Measurements from ENCODE around the gene GBX1.

GBX1 gene

DNA sequence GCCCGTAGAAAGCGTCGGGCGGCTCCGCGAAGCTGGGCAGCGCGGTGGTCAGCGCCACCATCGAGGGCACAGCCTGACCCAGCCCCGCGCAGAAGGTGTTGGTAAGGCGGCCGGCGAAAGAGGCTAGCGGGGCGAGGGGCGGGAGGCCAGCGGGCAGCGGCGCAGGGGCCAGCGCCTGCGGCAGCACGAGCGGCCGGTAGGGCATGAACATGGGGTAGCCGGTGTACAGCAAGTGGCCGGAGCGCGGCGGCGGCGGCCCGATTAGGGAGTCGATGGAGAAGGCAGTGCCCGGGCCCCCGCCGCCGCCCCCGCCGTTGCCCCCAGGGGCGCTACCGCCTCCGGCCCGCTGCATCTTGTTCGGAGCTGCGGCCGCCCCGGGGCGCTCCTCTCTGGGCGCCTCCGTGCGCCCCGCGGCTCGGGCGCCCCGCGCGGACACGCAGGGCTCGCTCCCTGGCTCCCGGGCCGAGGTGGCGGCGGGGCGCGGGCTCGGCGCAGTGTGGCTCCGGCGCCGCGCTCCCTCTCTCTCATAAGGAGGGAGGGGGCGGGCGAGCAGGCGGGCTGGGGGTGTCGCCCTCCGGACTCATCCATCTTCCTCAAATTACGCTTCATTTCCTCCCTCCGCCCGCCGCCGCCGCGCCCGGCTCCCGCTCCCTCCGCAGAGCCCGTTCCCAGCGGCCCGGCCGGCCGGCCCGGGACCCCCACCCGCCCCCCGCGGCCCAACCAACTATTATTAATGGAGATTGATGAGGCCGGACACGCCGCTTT is at the start of gene GBX1:
Gene GBX1 (minus strand): TSS at position 498 of the 765 bp plus-strand sequence. CDS start 146 bp downstream, at position 352.
- H3K9ac ChIP-seq (ENCODE audit: low read length): no peak within 1 kb of the TSS
- H3K9me3 ChIP-seq (ENCODE audit: control insufficient read depth, low read length): no peaks in the 10 kb centered on the region
- peaks cover 5% of the 10 kb centered on the region for H3K4me1 ChIP-seq (ENCODE audit: control insufficient read depth, insufficient read depth, low read length)
- peaks cover 61% of the 10 kb centered on the region for H3K27me3 ChIP-seq (ENCODE audit: control insufficient read depth, insufficient read depth, low read length)
- H3K36me3 ChIP-seq (ENCODE audit: control insufficient read depth, insufficient read depth, low read length): no peaks in the 10 kb centered on the region
- H3K4me3 ChIP-seq (ENCODE audit: low read length): no peak within 1 kb of the TSS

DNA sequence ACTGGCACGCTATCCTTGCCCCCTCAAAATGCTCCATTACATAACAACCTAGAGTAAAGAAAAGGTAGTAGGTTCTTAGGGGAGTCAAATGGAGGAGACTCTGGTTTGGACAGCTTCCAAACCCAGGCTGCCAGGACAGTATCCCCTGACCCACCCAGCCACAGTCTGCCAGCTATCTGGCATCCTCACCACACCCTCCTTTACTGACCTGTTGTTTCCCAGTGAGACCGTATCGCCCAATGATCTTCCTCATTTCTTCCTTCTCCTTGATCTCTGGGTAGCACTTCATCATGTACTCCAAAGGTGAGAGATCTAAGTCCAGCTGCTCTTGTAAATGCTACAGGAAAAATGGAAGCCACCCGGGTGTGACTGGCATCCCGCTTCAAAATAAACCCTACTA is 47.9 kb upstream of the GBX1 start:
- Histone ChIP-seq H3K9ac (ENCODE audit: low read length) (no peak overlapping the region), H3K4me3 (ENCODE audit: low read length) (no peak overlapping the region), H3K27me3 (ENCODE audit: control insufficient read depth, insufficient read depth, low read length) (no peaks in the 10 kb centered on the region), H3K4me1 (ENCODE audit: control insufficient read depth, insufficient read depth, low read length) (no peaks in the 10 kb centered on the region), H3K9me3 (ENCODE audit: control insufficient read depth, low read length) (no peaks in the 10 kb centered on the region), H3K36me3 (ENCODE audit: control insufficient read depth, insufficient read depth, low read length) (no peaks in the 10 kb centered on the region)

- Histone ChIP-seq H3K36me3 (ENCODE audit: control insufficient read depth, insufficient read depth, low read length) (no peaks in the 10 kb centered on the region), H3K27me3 (ENCODE audit: control insufficient read depth, insufficient read depth, low read length) (no peaks in the 10 kb centered on the region)
These were observed 46.3 kb upstream of the GBX1 start for GRCh38 chr7:151213826-151214225.

DNA sequence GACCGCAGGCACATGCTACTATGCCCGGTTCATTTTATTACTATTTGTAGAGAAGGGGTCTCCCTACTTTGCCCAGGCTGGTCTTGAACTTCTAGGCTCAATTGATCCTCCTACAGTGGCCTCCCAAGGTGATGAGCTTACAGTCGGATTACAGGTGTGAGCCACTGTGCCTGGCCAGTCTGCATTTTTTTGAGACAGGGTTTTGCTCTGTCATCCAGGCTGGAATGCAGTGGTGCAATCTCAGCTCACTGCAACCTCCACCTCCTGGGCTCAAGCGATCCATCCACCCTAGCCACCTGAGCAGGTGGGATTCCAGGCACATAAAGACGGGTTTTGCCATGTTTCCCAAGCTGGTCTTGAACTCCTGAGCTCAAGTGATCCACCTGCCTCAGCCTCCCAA is 45.1 kb upstream of the GBX1 start:
- Histone ChIP-seq H3K4me1 (ENCODE audit: control insufficient read depth, insufficient read depth, low read length) (no peaks in the 10 kb centered on the region), H3K4me3 (ENCODE audit: low read length) (no peak overlapping the region), H3K9me3 (ENCODE audit: control insufficient read depth, low read length) (no peaks in the 10 kb centered on the region), H3K36me3 (ENCODE audit: control insufficient read depth, insufficient read depth, low read length) (no peaks in the 10 kb centered on the region), H3K9ac (ENCODE audit: low read length) (no peak overlapping the region), H3K27me3 (ENCODE audit: control insufficient read depth, insufficient read depth, low read length) (no peaks in the 10 kb centered on the region)

More at GRCh38 chr7:151213826-151214225, 46.3 kb upstream of the GBX1 start:
- H3K4me1 ChIP-seq (ENCODE audit: control insufficient read depth, insufficient read depth, low read length): no peaks in the 10 kb centered on the region
- no peak overlapping the region for H3K4me3 ChIP-seq (ENCODE audit: low read length)
- H3K9ac ChIP-seq (ENCODE audit: low read length): no peak overlapping the region
- H3K9me3 ChIP-seq (ENCODE audit: control insufficient read depth, low read length): no peaks in the 10 kb centered on the region

- Histone ChIP-seq H3K27me3 (ENCODE audit: control insufficient read depth, insufficient read depth, low read length) (no peaks in the 10 kb centered on the region), H3K9me3 (ENCODE audit: control insufficient read depth, low read length) (no peaks in the 10 kb centered on the region), H3K36me3 (ENCODE audit: control insufficient read depth, insufficient read depth, low read length) (no peaks in the 10 kb centered on the region), H3K4me3 (ENCODE audit: low read length) (no peak overlapping the region), H3K4me1 (ENCODE audit: control insufficient read depth, insufficient read depth, low read length) (no peaks in the 10 kb centered on the region), H3K9ac (ENCODE audit: low read length) (no peak overlapping the region)
These were observed 43.8 kb upstream of the GBX1 start for GRCh38 chr7:151211155-151211772.

DNA sequence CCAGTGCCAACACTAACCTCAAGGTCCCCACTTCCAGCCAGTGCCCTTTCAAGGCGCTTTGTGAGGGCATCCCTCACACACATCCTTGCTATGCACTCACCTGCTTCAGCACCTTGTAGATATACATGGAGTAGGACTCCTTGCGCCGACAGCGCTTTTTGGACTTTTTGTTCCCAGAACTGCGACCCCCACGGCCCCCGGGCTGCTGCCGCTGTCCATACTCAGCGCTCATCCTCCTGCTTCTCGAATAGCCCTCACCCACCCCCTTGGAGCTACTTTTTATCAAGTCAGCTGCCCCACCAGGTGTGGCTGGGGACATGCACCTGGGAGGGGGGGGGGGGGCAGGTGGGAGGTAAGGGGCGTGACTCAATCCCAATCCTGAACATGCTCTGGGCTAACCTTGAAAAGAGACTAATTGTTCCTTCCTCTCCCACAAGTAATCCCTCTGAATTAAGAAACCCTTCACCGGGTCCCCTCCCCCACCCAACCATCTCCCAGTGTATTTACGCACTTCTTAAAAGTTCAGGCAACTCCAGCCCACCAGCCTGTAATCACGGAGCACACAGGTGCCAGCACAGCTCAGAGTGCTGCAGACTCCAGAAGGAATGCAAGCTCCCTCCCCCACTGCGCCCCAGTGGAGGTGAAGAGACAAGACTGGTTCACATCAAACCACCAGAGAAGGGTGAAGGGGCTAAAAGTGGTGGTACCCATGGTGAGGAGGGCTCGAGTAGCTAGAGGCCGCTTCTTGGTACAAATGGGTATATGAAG is 42.8 kb upstream of the GBX1 start, which contains the start of gene H2BK1:
Gene H2BK1 (minus strand): TSS at position 402 of the 768 bp plus-strand sequence. CDS start 170 bp downstream, at position 232.
- H3K4me1 ChIP-seq (ENCODE audit: control insufficient read depth, insufficient read depth, low read length): no peaks in the 10 kb centered on the region
- peaks cover 2% of the 10 kb centered on the region for H3K27me3 ChIP-seq (ENCODE audit: control insufficient read depth, insufficient read depth, low read length)
- H3K9me3 ChIP-seq (ENCODE audit: control insufficient read depth, low read length): no peaks in the 10 kb centered on the region
- H3K4me3 ChIP-seq (ENCODE audit: low read length): no peak within 1 kb of the TSS
- no peak within 1 kb of the TSS for H3K9ac ChIP-seq (ENCODE audit: low read length)
- H3K36me3 ChIP-seq (ENCODE audit: control insufficient read depth, insufficient read depth, low read length): no peaks in the 10 kb centered on the region

DNA sequence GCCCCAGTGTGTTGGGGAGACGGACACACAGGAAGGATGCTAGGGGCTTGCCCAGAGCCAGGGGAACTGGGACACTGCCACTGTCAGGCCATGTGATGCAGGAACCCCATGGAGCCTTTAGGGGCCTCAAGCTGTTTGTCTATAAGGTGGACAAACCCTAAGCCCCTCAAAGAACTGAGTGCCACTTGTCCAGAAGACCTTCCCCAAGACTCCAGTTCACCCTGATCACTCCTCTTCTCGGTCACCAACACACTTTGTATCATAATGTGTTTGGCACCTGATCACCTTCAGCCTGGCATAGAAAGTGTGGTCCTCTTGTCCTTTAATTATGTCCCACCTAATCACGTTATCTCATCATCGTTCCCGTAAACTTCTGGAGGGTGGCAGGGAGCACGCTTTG is 42.1 kb upstream of the GBX1 start:
- no peaks in the 10 kb centered on the region for H3K9me3 ChIP-seq (ENCODE audit: control insufficient read depth, low read length)
- no peak overlapping the region for H3K9ac ChIP-seq (ENCODE audit: low read length)
- peaks cover 9% of the 10 kb centered on the region for H3K27me3 ChIP-seq (ENCODE audit: control insufficient read depth, insufficient read depth, low read length)
- no peak overlapping the region for H3K4me3 ChIP-seq (ENCODE audit: low read length)
- no peaks in the 10 kb centered on the region for H3K36me3 ChIP-seq (ENCODE audit: control insufficient read depth, insufficient read depth, low read length)
- H3K4me1 ChIP-seq (ENCODE audit: control insufficient read depth, insufficient read depth, low read length): no peaks in the 10 kb centered on the region

DNA sequence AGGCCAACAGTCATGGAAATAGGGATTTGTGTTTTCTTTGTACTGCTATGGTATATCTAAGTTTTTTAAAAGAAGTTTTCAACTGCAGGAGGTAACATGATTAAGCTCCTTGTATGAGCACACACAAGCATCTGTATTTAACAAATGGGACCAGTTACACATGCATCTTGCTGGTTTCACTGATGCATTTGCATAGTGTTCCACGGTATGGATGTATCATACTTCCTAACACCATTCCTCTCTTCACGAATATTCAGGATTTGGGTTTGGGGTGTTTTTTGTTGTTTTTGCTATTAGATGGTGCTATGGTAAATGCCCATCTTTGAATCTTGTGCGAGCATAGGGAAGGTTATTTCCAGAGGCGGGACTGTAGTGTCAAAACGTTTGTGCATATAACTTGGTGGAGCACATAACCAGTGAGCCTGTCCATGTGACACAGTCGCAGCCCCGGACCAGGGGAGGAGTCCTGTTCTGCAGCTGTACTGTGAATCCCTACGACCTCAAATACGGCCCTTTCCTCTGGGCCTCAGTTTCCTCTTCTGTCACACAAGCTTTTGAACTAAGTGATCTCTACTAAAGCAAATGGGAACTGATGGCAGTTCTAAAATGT is 40.9 kb upstream of the GBX1 start:
- Histone ChIP-seq H3K9ac (ENCODE audit: low read length) (no peak overlapping the region), H3K4me1 (ENCODE audit: control insufficient read depth, insufficient read depth, low read length) (no peaks in the 10 kb centered on the region), H3K36me3 (ENCODE audit: control insufficient read depth, insufficient read depth, low read length) (no peaks in the 10 kb centered on the region), H3K4me3 (ENCODE audit: low read length) (no peak overlapping the region), H3K9me3 (ENCODE audit: control insufficient read depth, low read length) (no peaks in the 10 kb centered on the region), H3K27me3 (ENCODE audit: control insufficient read depth, insufficient read depth, low read length) (peaks cover 12% of the 10 kb centered on the region)

GRCh38 chr7:151207804-151208203 is 40.3 kb upstream of the GBX1 start:
- Histone ChIP-seq H3K9me3 (ENCODE audit: control insufficient read depth, low read length) (no peaks in the 10 kb centered on the region), H3K9ac (ENCODE audit: low read length) (no peak overlapping the region), H3K27me3 (ENCODE audit: control insufficient read depth, insufficient read depth, low read length) (peaks cover 12% of the 10 kb centered on the region), H3K4me3 (ENCODE audit: low read length) (no peak overlapping the region), H3K4me1 (ENCODE audit: control insufficient read depth, insufficient read depth, low read length) (no peaks in the 10 kb centered on the region), H3K36me3 (ENCODE audit: control insufficient read depth, insufficient read depth, low read length) (no peaks in the 10 kb centered on the region)

- Histone ChIP-seq H3K36me3 (ENCODE audit: control insufficient read depth, insufficient read depth, low read length) (no peaks in the 10 kb centered on the region), H3K9me3 (ENCODE audit: control insufficient read depth, low read length) (no peaks in the 10 kb centered on the region), H3K4me1 (ENCODE audit: control insufficient read depth, insufficient read depth, low read length) (no peaks in the 10 kb centered on the region), H3K9ac (ENCODE audit: low read length) (no peak overlapping the region), H3K4me3 (ENCODE audit: low read length) (no peak overlapping the region), H3K27me3 (ENCODE audit: control insufficient read depth, insufficient read depth, low read length) (peaks cover 12% of the 10 kb centered on the region)
These were observed 39.8 kb upstream of the GBX1 start for GRCh38 chr7:151207315-151207714.

DNA sequence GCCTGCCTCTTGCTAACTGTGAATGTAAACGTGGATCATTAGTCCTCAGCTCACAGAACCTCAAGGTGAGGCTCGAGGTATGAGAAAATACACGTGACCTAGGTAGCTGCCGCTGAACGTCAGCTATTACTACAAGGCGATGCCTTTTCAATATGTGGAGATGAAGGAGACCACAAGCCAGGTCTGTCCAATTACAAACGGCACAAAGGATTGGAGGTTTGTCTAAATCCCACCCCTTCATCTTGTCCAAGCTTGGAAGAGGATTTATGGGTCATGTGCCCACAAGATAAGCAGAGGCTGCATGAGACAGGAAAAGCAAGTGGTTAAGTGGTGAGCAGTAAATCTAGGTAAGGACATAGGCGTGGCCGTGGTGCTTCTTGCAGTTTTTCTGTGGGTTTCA is 39.4 kb upstream of the GBX1 start:
- Histone ChIP-seq H3K27me3 (ENCODE audit: control insufficient read depth, insufficient read depth, low read length) (peaks cover 12% of the 10 kb centered on the region), H3K36me3 (ENCODE audit: control insufficient read depth, insufficient read depth, low read length) (no peaks in the 10 kb centered on the region), H3K4me1 (ENCODE audit: control insufficient read depth, insufficient read depth, low read length) (no peaks in the 10 kb centered on the region), H3K9ac (ENCODE audit: low read length) (no peak overlapping the region), H3K4me3 (ENCODE audit: low read length) (no peak overlapping the region), H3K9me3 (ENCODE audit: control insufficient read depth, low read length) (no peaks in the 10 kb centered on the region)

- no peak overlapping the region for H3K9ac ChIP-seq (ENCODE audit: low read length)
- H3K4me3 ChIP-seq (ENCODE audit: low read length): no peak overlapping the region
- no peaks in the 10 kb centered on the region for H3K36me3 ChIP-seq (ENCODE audit: control insufficient read depth, insufficient read depth, low read length)
- H3K4me1 ChIP-seq (ENCODE audit: control insufficient read depth, insufficient read depth, low read length): no peaks in the 10 kb centered on the region
- H3K9me3 ChIP-seq (ENCODE audit: control insufficient read depth, low read length): no peaks in the 10 kb centered on the region
- H3K27me3 ChIP-seq (ENCODE audit: control insufficient read depth, insufficient read depth, low read length): peaks cover 12% of the 10 kb centered on the region
These were observed 38.2 kb upstream of the GBX1 start for GRCh38 chr7:151205730-151206129.
